ENCODE measurements around the gene DNAH6.

Gene DNAH6

GRCh38 chr2:84628486-84628885, 112.2 kb downstream of the DNAH6 start:
- no peak for DNase-seq (ENCODE audit: low read depth in 4 of 4, low spot score in 1 of 4)

GRCh38 chr2:84629550-84629949, 113.3 kb downstream of the DNAH6 start:
- DNase-seq (ENCODE audit: low read depth in 4 of 4, low spot score in 1 of 4): no peak

GRCh38 chr2:84631047-84631446, 114.7 kb downstream of the DNAH6 start:
- DNase-seq (ENCODE audit: low read depth in 4 of 4, low spot score in 1 of 4): no peak

- no peak for DNase-seq (ENCODE audit: low read depth in 4 of 4, low spot score in 1 of 4)
Measured at GRCh38 chr2:84631985-84632384, 115.7 kb downstream of the DNAH6 start.

- DNase-seq (ENCODE audit: low read depth in 4 of 4, low spot score in 1 of 4): no peak
Measured at GRCh38 chr2:84636080-84636971, 120.0 kb downstream of the DNAH6 start.

- no peak for DNase-seq (ENCODE audit: low read depth in 4 of 4, low spot score in 1 of 4)
Measured at GRCh38 chr2:84639751-84640150, 123.5 kb downstream of the DNAH6 start.

- no peak for DNase-seq (ENCODE audit: low read depth in 4 of 4, low spot score in 1 of 4)
Measured at GRCh38 chr2:84640411-84640810, 124.1 kb downstream of the DNAH6 start.

- DNase-seq (ENCODE audit: low read depth in 4 of 4, low spot score in 1 of 4): no peak
Measured at GRCh38 chr2:84641021-84641420, 124.7 kb downstream of the DNAH6 start.

GRCh38 chr2:84643991-84644390, 127.7 kb downstream of the DNAH6 start:
- DNase-seq (ENCODE audit: low read depth in 4 of 4, low spot score in 1 of 4): no peak

- DNase-seq (ENCODE audit: low read depth in 4 of 4, low spot score in 1 of 4): no peak
Measured at GRCh38 chr2:84646514-84646913, 130.2 kb downstream of the DNAH6 start.

- no peak for DNase-seq (ENCODE audit: low read depth in 4 of 4, low spot score in 1 of 4)
Measured at GRCh38 chr2:84647267-84647666, 131.0 kb downstream of the DNAH6 start.

GRCh38 chr2:84649058-84649457, 132.8 kb downstream of the DNAH6 start:
- no peak for DNase-seq (ENCODE audit: low read depth in 4 of 4, low spot score in 1 of 4)

- DNase-seq (ENCODE audit: low read depth in 4 of 4, low spot score in 1 of 4): no peak
Measured at GRCh38 chr2:84649487-84650142, 133.3 kb downstream of the DNAH6 start.

- no peak for DNase-seq (ENCODE audit: low read depth in 4 of 4, low spot score in 1 of 4)
Measured at GRCh38 chr2:84652431-84652830, 136.1 kb downstream of the DNAH6 start.

- DNase-seq (ENCODE audit: low read depth in 4 of 4, low spot score in 1 of 4): no peak
Measured at GRCh38 chr2:84653302-84653701, 137.0 kb downstream of the DNAH6 start.

- no peak for DNase-seq (ENCODE audit: low read depth in 4 of 4, low spot score in 1 of 4)
Measured at GRCh38 chr2:84654414-84654813, 138.1 kb downstream of the DNAH6 start.

GRCh38 chr2:84669122-84669521, 152.8 kb downstream of the DNAH6 start:
- no peak for DNase-seq (ENCODE audit: low read depth in 4 of 4, low spot score in 1 of 4)

GRCh38 chr2:84674099-84674498, 157.8 kb downstream of the DNAH6 start:
- DNase-seq (ENCODE audit: low read depth in 4 of 4, low spot score in 1 of 4): no peak

- no peak for DNase-seq (ENCODE audit: low read depth in 4 of 4, low spot score in 1 of 4)
Measured at GRCh38 chr2:84674586-84674985, 158.3 kb downstream of the DNAH6 start.

- no peak for DNase-seq (ENCODE audit: low read depth in 4 of 4, low spot score in 1 of 4)
Measured at GRCh38 chr2:84676295-84676694, 160.0 kb downstream of the DNAH6 start.

GRCh38 chr2:84678214-84678613, 161.9 kb downstream of the DNAH6 start:
- DNase-seq (ENCODE audit: low read depth in 4 of 4, low spot score in 1 of 4): no peak

GRCh38 chr2:84686783-84687476, 170.6 kb downstream of the DNAH6 start:
- DNase-seq (ENCODE audit: low read depth in 4 of 4, low spot score in 1 of 4): no peak
